Heart right ventricle (tissue), 16 donors: Measurements from ENCODE around the gene IRGQ. TPM values are rescaled to one million over a fixed set of nuclear protein-coding genes. Genes with fewer than 3 reads are reported as not detected.

ENCODE experiments used
- ATAC-seq, 8 donors: fragments of 200-7000 bp; cut with Tn5 transposase; one replicate each; pipeline ENCODE4 v1.9.1; 2020; ENCODE audit warnings: mild to moderate bottlenecking in 8 of 8, moderate library complexity in 8 of 8, moderate number of reproducible peaks in 1 of 8
- DNase-seq, 2 donors: peaks; one replicate each; pipeline ENCODE4 v3.0.0-alpha.2; 2020
- H3K27ac ChIP-seq, 10 donors: fragments of 200-600 bp; sonication (generic) in 2 of 10; one replicate each; pipeline versions ENCODE4 v1.5.0 to v1.8.0; 2020 to 2022; ENCODE audit warnings: mild to moderate bottlenecking in 3 of 10
- H3K27me3 ChIP-seq, 7 donors: fragments of 200-600 bp; one replicate each; pipeline ENCODE4 v1.8.0; 2021 to 2022; ENCODE audit warnings: mild to moderate bottlenecking in 2 of 7
- H3K36me3 ChIP-seq, 9 donors: fragments of 200-600 bp; sonication (generic) in 1 of 9; one replicate each; pipeline versions ENCODE4 v1.5.0 to v1.8.0; 2020 to 2022; ENCODE audit warnings: mild to moderate bottlenecking in 2 of 9
- H3K4me1 ChIP-seq, 9 donors: fragments of 200-600 bp; sonication (generic) in 1 of 9; one replicate each; pipeline versions ENCODE4 v1.5.0 to v1.8.0; 2020 to 2022; ENCODE audit warnings: mild to moderate bottlenecking in 4 of 9
- H3K4me3 ChIP-seq, 10 donors: fragments of 200-600 bp; sonication (generic) in 2 of 10; one replicate each; pipeline versions ENCODE4 v1.5.0 to v1.8.0; 2020 to 2022; ENCODE audit warnings: mild to moderate bottlenecking in 7 of 10, moderate library complexity in 2 of 10
- H3K9me3 ChIP-seq, 11 donors: fragments of 200-600 bp in 10 of 11; sonication (generic) in 2 of 11; one replicate each; pipeline versions ENCODE4 v1.5.0 to v1.8.0; 2013 to 2022; ENCODE audit warnings: mild to moderate bottlenecking in 2 of 11, control low read depth in 1 of 11, moderate library complexity in 1 of 11
- CTCF ChIP-seq, 9 donors: fragments of 200-600 bp; sonication (generic) in 2 of 9; IDR thresholded peaks; one replicate each; pipeline versions ENCODE4 v1.5.0 to v1.8.0; 2021 to 2022; ENCODE audit warnings: antibody characterized with exemption in 9 of 9, mild to moderate bottlenecking in 5 of 9, moderate library complexity in 1 of 9
- WGBS, 2 donors: extraction: QIAGEN DNeasy Blood & Tissue Kit; methylation state at CpG; one replicate each; pipeline ENCODE4 v1.1.7; 2013; ENCODE audit warnings: inconsistent platforms in 1 of 2; 5-methylcytosine and 5-hydroxymethylcytosine counted together
- intact Hi-C, 10 donors: fragments of 100-400 bp; cut with DNase I; formaldehyde crosslinking; loops; one replicate each; pipeline versions ENCODE4 v1.11.1 to v1.14.2; 2022
- polyA plus RNA-seq, 2 donors: library from polyadenylated mRNA; stranded (reverse); fragments of 200-250 nt; gene quantifications; one replicate each; pipeline ENCODE4 v1.2.3, GENCODE V29; 2013
- total RNA-seq, 10 donors: library from RNA; stranded (reverse); fragmentation: NEBNext Ultra II Directional in 3 of 10; extraction: Animal tissue kit (Norgen Biotek cat#: 25700) in 3 of 10; gene quantifications; one replicate each; pipeline versions ENCODE4 v1.2.1 to v1.2.4, GENCODE V29; 2021 to 2023
- donor health status: Arrhythmogenic right ventricular cardiomyopathy.
- donor health status: ischemic (EF 13 %, LVEDD 7.1; RV severe dilation, severe dysfunction).
- donor health status: healthy with polysubstance abuse.
- donor health status: DM: no; HTN: yes; CAD: no.
- donor health status: DM: no; HTN: no; CAD: no.
- donor health status: ischemic (EF 25% LVEDD 6.9; RV normal size, moderate dysfunction).
- donor health status: ischemic (EF 25% LVEDD 5.7; RV mildly dilated, moderate dysfunction).
- donor health status: healthy.
- donor health status: DM: yes; HTN: yes; CAD: no.
- donor health status: Ischemic cardiomyopathy.
- donor health status: ischemic (EF 35%, LVEDD 5.7; RV mildly dilated, moderate dysfunction).
- donor health status: nonischemic (EF 11% LVEDD 7.7; RV severe dilation, severe dysfunction).
- donor health status: DM: yes; HTN: yes; CAD: no.
- donor health status: PGD.
- donor health status: ischemic (EF 29% LVEDD 5.4; RV normal size, mild dysfunction).
- donor health status: nonischemic (EF 23%, LVEDD 6.1; RV moderate dilation, normal function).

Gene IRGQ
- total and polyA plus RNA-seq, 12 donors, result 5.6 to 34.2 (median 26.4) TPM

GRCh38 chr19:43631491-43631890, 35.6 kb upstream of the IRGQ start:
- no peak for ATAC-seq
- TF ChIP-seq CTCF (IDR thresholded peaks at IDR 0.05), result no peak
- H3K27me3 ChIP-seq, result peaks cover 0 to 20% (median 0%) of the 10 kb centered on the region in 7 donors
- no peaks in the 10 kb centered on the region for H3K36me3 ChIP-seq
- WGBS, 2 donors, result 85 to 87% methylated on average over 5 of the region's 5 CpGs
- no peak overlapping the region for H3K4me3 ChIP-seq
- no peaks in the 10 kb centered on the region for H3K9me3 ChIP-seq
- intact Hi-C loops, result no loop called here
- no peak overlapping the region for H3K27ac ChIP-seq
- no peak for DNase-seq
- H3K4me1 ChIP-seq, result no peaks in the 10 kb centered on the region

- ATAC-seq (no peak), DNase-seq (no peak)
- Histone ChIP-seq H3K4me1 (peaks cover 0 to 7% (median 0%) of the 10 kb centered on the region in 9 donors), H3K36me3 (no peaks in the 10 kb centered on the region), H3K27me3 (peaks cover 0 to 6% (median 0%) of the 10 kb centered on the region in 7 donors), H3K9me3 (no peaks in the 10 kb centered on the region), H3K4me3 (no peak overlapping the region), H3K27ac (no peak overlapping the region)
- no peak for TF ChIP-seq CTCF (IDR thresholded peaks at IDR 0.05)
- intact Hi-C loops, result no loop called here
- 90 to 93% methylated on average over 3 of the region's 3 CpGs for WGBS, 2 donors
Measured at GRCh38 chr19:43628646-43629326, 32.9 kb upstream of the IRGQ start.

GRCh38 chr19:43626838-43627237, 30.9 kb upstream of the IRGQ start:
- H3K27ac ChIP-seq, result no peak overlapping the region
- H3K36me3 ChIP-seq, result no peaks in the 10 kb centered on the region
- H3K4me1 ChIP-seq, result peaks cover 0 to 7% (median 0%) of the 10 kb centered on the region in 9 donors
- H3K4me3 ChIP-seq, result no peak overlapping the region
- H3K27me3 ChIP-seq, result peaks cover 0 to 6% (median 0%) of the 10 kb centered on the region in 7 donors
- TF ChIP-seq CTCF (IDR thresholded peaks at IDR 0.05), result no peak
- 50 to 63% methylated on average over 17 of the region's 17 CpGs for WGBS, 2 donors
- H3K9me3 ChIP-seq, result no peaks in the 10 kb centered on the region
- intact Hi-C loops, result no loop called here
- ATAC-seq (no peak), DNase-seq (no peak)

- TF ChIP-seq CTCF (IDR thresholded peaks at IDR 0.05), result no peak
- H3K27ac ChIP-seq, result no peak overlapping the region
- peaks cover 0 to 6% (median 0%) of the 10 kb centered on the region in 7 donors for H3K27me3 ChIP-seq
- DNase-seq (peak in 1 of 2 donors; percentile 24), ATAC-seq (peak in 3 of 8 donors; percentile 25 to 36 (median 27))
- H3K9me3 ChIP-seq, result no peaks in the 10 kb centered on the region
- intact Hi-C loops, result no loop called here
- H3K4me3 ChIP-seq, result no peak overlapping the region
- 73% methylated on average over 32 of the region's 32 CpGs for WGBS, 2 donors
- no peaks in the 10 kb centered on the region for H3K36me3 ChIP-seq
- H3K4me1 ChIP-seq, result peaks cover 0 to 7% (median 0%) of the 10 kb centered on the region in 9 donors
Measured at GRCh38 chr19:43625918-43626579, 30.1 kb upstream of the IRGQ start.
